ENCODE data around the gene C1QTNF6. TPM values are rescaled to one million over a fixed set of nuclear protein-coding genes. Genes with fewer than 3 reads are reported as not detected.

Gene C1QTNF6
- total and polyA plus RNA-seq, 2 of the 4 experiments (the other 2 are of a cell fraction) = 1.1 to 10.9 TPM

DNA sequence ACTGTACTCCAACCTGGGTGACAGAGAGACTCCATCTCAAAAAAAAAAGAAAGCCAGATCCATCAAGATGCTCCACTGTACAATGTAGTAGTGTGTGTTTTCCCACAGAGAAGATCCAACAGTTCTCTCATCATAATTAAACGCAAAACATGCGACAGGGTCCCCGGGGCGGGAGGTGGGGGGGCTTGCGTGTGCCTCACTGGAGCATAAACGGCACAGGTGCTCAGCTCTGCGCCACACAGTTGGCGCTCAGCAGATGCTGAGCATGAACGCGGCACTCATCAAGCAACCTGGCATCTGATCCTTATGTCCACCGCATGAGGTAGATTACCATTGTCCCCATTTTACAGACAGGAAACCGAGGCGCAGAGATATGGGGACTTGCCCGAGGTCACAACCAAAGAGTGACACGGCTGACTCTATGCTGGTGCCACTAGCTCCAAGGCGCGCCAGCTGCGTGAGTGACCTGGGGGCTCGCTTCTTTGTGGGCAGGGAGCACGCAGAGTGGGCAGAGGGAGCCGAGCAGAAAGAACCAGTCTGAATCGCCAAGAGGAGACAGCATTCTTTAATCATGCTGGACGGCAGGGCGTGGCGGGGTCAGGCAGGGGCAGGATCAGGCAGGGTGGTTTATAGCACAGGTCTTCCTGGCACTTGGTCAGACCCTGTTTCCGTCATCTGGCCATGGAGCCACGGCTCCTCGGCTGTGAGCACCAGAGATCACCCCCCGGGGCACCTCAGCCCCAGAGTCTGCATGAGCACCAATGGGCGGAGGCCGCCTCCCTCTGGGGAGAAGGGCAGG is 8.2 kb downstream of the C1QTNF6 start:
- H3K9me3 ChIP-seq (ENCODE audit: control insufficient read depth, insufficient read depth, low read length) = no peaks in the 10 kb centered on the region
- intact Hi-C loops (cut with micrococcal nuclease) (no loop called here), in situ Hi-C loops (cut with MboI; ENCODE audit: low sequenced_read_pairs) (loop anchor here (10.0 kb wide), 1 partner anchor 285 kb away; no protein-coding TSS in a partner anchor), dilution Hi-C loops (cut with HindIII; ENCODE audit: low sequenced_read_pairs, unreplicated experiment) (no loop called here)
- no peak overlapping the region for H4K91ac ChIP-seq (ENCODE audit: insufficient read depth, low read depth, low read length)
- ATAC-seq (ENCODE audit: low read depth) = no peak
- no peak overlapping the region for H3K56ac ChIP-seq (ENCODE audit: extremely low read depth, insufficient read depth, low read length)
- no peak for TF ChIP-seq CEBPB (IDR thresholded peaks at IDR 0.05; ENCODE audit: low read depth, low read length)
- no peak for TF ChIP-seq BHLHE40 (IDR thresholded peaks at IDR 0.05; ENCODE audit: low read depth, low read length)
- TF ChIP-seq, protein P1, sequence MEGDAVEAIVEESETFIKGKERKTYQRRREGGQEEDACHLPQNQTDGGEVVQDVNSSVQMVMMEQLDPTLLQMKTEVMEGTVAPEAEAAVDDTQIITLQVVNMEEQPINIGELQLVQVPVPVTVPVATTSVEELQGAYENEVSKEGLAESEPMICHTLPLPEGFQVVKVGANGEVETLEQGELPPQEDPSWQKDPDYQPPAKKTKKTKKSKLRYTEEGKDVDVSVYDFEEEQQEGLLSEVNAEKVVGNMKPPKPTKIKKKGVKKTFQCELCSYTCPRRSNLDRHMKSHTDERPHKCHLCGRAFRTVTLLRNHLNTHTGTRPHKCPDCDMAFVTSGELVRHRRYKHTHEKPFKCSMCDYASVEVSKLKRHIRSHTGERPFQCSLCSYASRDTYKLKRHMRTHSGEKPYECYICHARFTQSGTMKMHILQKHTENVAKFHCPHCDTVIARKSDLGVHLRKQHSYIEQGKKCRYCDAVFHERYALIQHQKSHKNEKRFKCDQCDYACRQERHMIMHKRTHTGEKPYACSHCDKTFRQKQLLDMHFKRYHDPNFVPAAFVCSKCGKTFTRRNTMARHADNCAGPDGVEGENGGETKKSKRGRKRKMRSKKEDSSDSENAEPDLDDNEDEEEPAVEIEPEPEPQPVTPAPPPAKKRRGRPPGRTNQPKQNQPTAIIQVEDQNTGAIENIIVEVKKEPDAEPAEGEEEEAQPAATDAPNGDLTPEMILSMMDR (conservative IDR thresholded peaks at IDR 0.05; ENCODE audit: low read depth, low read length) = no peak
- TF ChIP-seq MAZ (IDR thresholded peaks at IDR 0.05; ENCODE audit: borderline replicate concordance, low read depth, low read length) = no peak
- TF ChIP-seq, protein P2, sequence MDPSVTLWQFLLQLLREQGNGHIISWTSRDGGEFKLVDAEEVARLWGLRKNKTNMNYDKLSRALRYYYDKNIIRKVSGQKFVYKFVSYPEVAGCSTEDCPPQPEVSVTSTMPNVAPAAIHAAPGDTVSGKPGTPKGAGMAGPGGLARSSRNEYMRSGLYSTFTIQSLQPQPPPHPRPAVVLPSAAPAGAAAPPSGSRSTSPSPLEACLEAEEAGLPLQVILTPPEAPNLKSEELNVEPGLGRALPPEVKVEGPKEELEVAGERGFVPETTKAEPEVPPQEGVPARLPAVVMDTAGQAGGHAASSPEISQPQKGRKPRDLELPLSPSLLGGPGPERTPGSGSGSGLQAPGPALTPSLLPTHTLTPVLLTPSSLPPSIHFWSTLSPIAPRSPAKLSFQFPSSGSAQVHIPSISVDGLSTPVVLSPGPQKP (IDR thresholded peaks at IDR 0.05; ENCODE audit: borderline replicate concordance, low read depth, low read length) = no peak
- TF ChIP-seq MXI1 (IDR thresholded peaks at IDR 0.05; ENCODE audit: borderline replicate concordance, low read depth, low read length) = no peak
- no peak for TF ChIP-seq FOS (IDR thresholded peaks at IDR 0.05; ENCODE audit: low read depth, low read length)
- TF ChIP-seq SMC3 (IDR thresholded peaks at IDR 0.05; ENCODE audit: low read depth, low read length) = no peak
- no peak for TF ChIP-seq RAD21 (IDR thresholded peaks at IDR 0.05; ENCODE audit: low read length)
- TF ChIP-seq, protein P3, sequence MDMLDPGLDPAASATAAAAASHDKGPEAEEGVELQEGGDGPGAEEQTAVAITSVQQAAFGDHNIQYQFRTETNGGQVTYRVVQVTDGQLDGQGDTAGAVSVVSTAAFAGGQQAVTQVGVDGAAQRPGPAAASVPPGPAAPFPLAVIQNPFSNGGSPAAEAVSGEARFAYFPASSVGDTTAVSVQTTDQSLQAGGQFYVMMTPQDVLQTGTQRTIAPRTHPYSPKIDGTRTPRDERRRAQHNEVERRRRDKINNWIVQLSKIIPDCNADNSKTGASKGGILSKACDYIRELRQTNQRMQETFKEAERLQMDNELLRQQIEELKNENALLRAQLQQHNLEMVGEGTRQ (IDR thresholded peaks at IDR 0.05; ENCODE audit: low read depth, low read length) = no peak
- TF ChIP-seq CHD1 (IDR thresholded peaks at IDR 0.05; ENCODE audit: low read depth, low read length) = no peak
- TF ChIP-seq NFE2L2 (IDR thresholded peaks at IDR 0.05; ENCODE audit: low read depth, low read length) = no peak
- H3K14ac ChIP-seq (replicated peaks; ENCODE audit: low read depth, low read length) = no peak overlapping the region
- H2AK9ac ChIP-seq (replicated peaks; ENCODE audit: low read depth, low read length, poor library complexity) = peak overlapping the region; percentile 67
- H2BK5ac ChIP-seq (ENCODE audit: low read depth, low read length, poor library complexity, severe bottlenecking) = no peak overlapping the region
- no peak overlapping the region for H2BK120ac ChIP-seq (ENCODE audit: low read depth, low read length)
- H3K4ac ChIP-seq (ENCODE audit: low read depth, low read length) = no peak overlapping the region
- H2BK15ac ChIP-seq (ENCODE audit: low read depth, low read length) = no peak overlapping the region
- no peak overlapping the region for H3K27ac ChIP-seq (ENCODE audit: insufficient read depth, low read length)
- no peak overlapping the region for H2AK5ac ChIP-seq (ENCODE audit: low read depth, low read length)
- ChIA-PET CTCF (no interaction called here), POLR2A (ENCODE audit: unreplicated experiment) (no interaction called here)
- peaks cover 6% of the 10 kb centered on the region; the same call in 1 of the 2 replicates for H3K9me1 ChIP-seq (ENCODE audit: insufficient read depth, low read length)
- no peaks in the 10 kb centered on the region for H4K20me1 ChIP-seq (ENCODE audit: insufficient read depth, low read length)
- no peak overlapping the region for H4K5ac ChIP-seq (ENCODE audit: low read depth, low read length)
- H3K18ac ChIP-seq (ENCODE audit: low read depth, low read length) = no peak overlapping the region
- peaks cover 17% of the 10 kb centered on the region for H3K4me1 ChIP-seq (ENCODE audit: control insufficient read depth, insufficient read depth, low read length)
- no peak overlapping the region for H3K9ac ChIP-seq (ENCODE audit: low read depth, low read length)
- no peak overlapping the region for H3K23ac ChIP-seq (ENCODE audit: low read depth, low read length)
- H3K4me3 ChIP-seq (ENCODE audit: insufficient read depth, low read depth, low read length) = no peak overlapping the region
- DNase-seq = no peak
- no peak overlapping the region for H2BK20ac ChIP-seq (ENCODE audit: low read depth, low read length)
- peaks cover 2% of the 10 kb centered on the region; the same call in 1 of the 2 replicates for H3K27me3 ChIP-seq (ENCODE audit: control insufficient read depth, insufficient read depth, low read length)
- H4K8ac ChIP-seq (ENCODE audit: low read depth in 2 of 2, low read length in 2 of 2) = no peak overlapping the region
- no peak overlapping the region for H3K4me2 ChIP-seq (ENCODE audit: low read depth, low read length)
- H3K36me3 ChIP-seq (ENCODE audit: control insufficient read depth, insufficient read depth, low read length) = peaks cover 10% of the 10 kb centered on the region; the same call in 1 of the 2 replicates
- no peak overlapping the region for H2AFZ ChIP-seq (replicated peaks; ENCODE audit: low read length, poor library complexity)
- WGBS, 2 experiments (ENCODE audit: extremely low coverage in 2 of 2, insufficient read length in 1 of 2) = 91% methylated on average over 20 of the region's 31 CpGs; no CpG with 5 or more reads in 1 of the 2 experiments
- no peaks in the 10 kb centered on the region for H3K79me1 ChIP-seq (ENCODE audit: low read depth in 1 of 2, low read length in 2 of 2)
- BruUV-seq (replicated peaks) = no TSS peak
